Heart left ventricle (tissue), 16 donors: Measurements from ENCODE around the gene SSR2. TPM values are rescaled to one million over a fixed set of nuclear protein-coding genes. Genes with fewer than 3 reads are reported as not detected.

Source experiments
- ATAC-seq, 4 donors: fragments of 200-7000 bp; cut with Tn5 transposase; one replicate each; pipeline ENCODE4 v1.9.1; 2020 to 2022; ENCODE audit warnings: moderate library complexity in 4 of 4, mild to moderate bottlenecking in 3 of 4, moderate number of reproducible peaks in 1 of 4
- DNase-seq, 5 donors: peaks; one replicate each; pipeline ENCODE4 v3.0.0-alpha.2; 2020
- H3K27ac ChIP-seq, 12 donors: fragments of 200-600 bp; sonication (generic) in 4 of 12; one replicate each; pipeline versions ENCODE4 v1.5.0 to v1.8.0; 2016 to 2022; ENCODE audit warnings: mild to moderate bottlenecking in 2 of 12
- H3K27me3 ChIP-seq, 9 donors: fragments of 200-600 bp; sonication (generic) in 2 of 9; one replicate each; pipeline versions ENCODE4 v1.5.1 to v1.8.0; 2016 to 2022; ENCODE audit warnings: mild to moderate bottlenecking in 3 of 9
- H3K36me3 ChIP-seq, 9 donors: fragments of 200-600 bp; sonication (generic) in 2 of 9; one replicate each; pipeline versions ENCODE4 v1.5.0 to v1.8.0; 2018 to 2022; ENCODE audit warnings: mild to moderate bottlenecking in 2 of 9
- H3K4me1 ChIP-seq, 12 donors: fragments of 200-600 bp; sonication (generic) in 4 of 12; one replicate each; pipeline versions ENCODE4 v1.5.0 to v1.8.0; 2016 to 2022; ENCODE audit warnings: mild to moderate bottlenecking in 3 of 12
- H3K4me3 ChIP-seq, 12 donors: fragments of 200-600 bp; sonication (generic) in 4 of 12; one replicate each; pipeline versions ENCODE4 v1.5.0 to v1.8.0; 2017 to 2022; ENCODE audit warnings: mild to moderate bottlenecking in 9 of 12, moderate library complexity in 4 of 12
- H3K9me3 ChIP-seq, 12 donors: fragments of 200-600 bp; sonication (generic) in 4 of 12; one replicate each; pipeline versions ENCODE4 v1.5.0 to v1.8.0; 2016 to 2022; ENCODE audit warnings: mild to moderate bottlenecking in 1 of 12
- POLR2A ChIP-seq, 2 donors: fragments of 450-650 bp; IDR thresholded peaks; one replicate each; pipeline ENCODE4 v1.6.1; 2017; ENCODE audit warnings: antibody characterized with exemption in 2 of 2, mild to moderate bottlenecking in 2 of 2, moderate library complexity in 2 of 2
- WGBS, 4 donors: extraction: QIAGEN DNeasy Blood & Tissue Kit in 2 of 4; methylation state at CpG; one replicate each; pipeline versions ENCODE4 v1.1.5 to v1.1.7; 2013 to 2018; 5-methylcytosine and 5-hydroxymethylcytosine counted together
- intact Hi-C, 10 donors: fragments of 100-400 bp; cut with DNase I; formaldehyde crosslinking; loops; one replicate each; pipeline versions ENCODE4 v1.11.1 to v1.14.2; 2022
- polyA plus RNA-seq, 2 donors: library from polyadenylated mRNA; stranded (reverse); fragments of 200-250 nt; gene quantifications; one replicate each; pipeline ENCODE4 v1.2.3, GENCODE V29; 2013
- total RNA-seq, 9 donors: library from RNA; depleted of rRNA in 2 of 9; stranded (reverse); fragments of >200 nt in 2 of 9; fragmentation: NEBNext Ultra II Directional in 3 of 9; extraction: Animal tissue kit (Norgen Biotek cat#: 25700) in 3 of 9; gene quantifications; one replicate each; pipeline versions ENCODE4 v1.1.0 to v1.2.4, GENCODE V29; 2016 to 2023
- TF ChIP-seq, protein P1 (sequence below), 12 donors: fragments of 200-600 bp; sonication (generic) in 4 of 12; IDR thresholded peaks; one replicate each; pipeline versions ENCODE4 v1.5.0 to v1.8.0; 2018 to 2022; ENCODE audit warnings: antibody characterized with exemption in 12 of 12, mild to moderate bottlenecking in 5 of 12
- donor health status: ischemic (EF 13 %, LVEDD 7.1; RV severe dilation, severe dysfunction).
- donor health status: healthy with polysubstance abuse.
- donor health status: DM: no; HTN: yes; CAD: no.
- donor health status: DM: no; HTN: no; CAD: no.
- donor health status: ischemic (EF 25% LVEDD 6.9; RV normal size, moderate dysfunction).
- donor health status: ischemic (EF 25% LVEDD 5.7; RV mildly dilated, moderate dysfunction).
- donor health status: healthy.
- donor health status: DM: yes; HTN: yes; CAD: no.
- donor health status: ischemic (EF 35%, LVEDD 5.7; RV mildly dilated, moderate dysfunction).
- donor health status: nonischemic (EF 11% LVEDD 7.7; RV severe dilation, severe dysfunction).
- donor health status: DM: yes; HTN: yes; CAD: no.
- donor health status: PGD.
- donor health status: ischemic (EF 29% LVEDD 5.4; RV normal size, mild dysfunction).
- donor health status: nonischemic (EF 23%, LVEDD 6.1; RV moderate dilation, normal function).

Gene SSR2
- total and polyA plus RNA-seq, 11 donors: 63.9 to 282 (median 81.2) TPM

DNA sequence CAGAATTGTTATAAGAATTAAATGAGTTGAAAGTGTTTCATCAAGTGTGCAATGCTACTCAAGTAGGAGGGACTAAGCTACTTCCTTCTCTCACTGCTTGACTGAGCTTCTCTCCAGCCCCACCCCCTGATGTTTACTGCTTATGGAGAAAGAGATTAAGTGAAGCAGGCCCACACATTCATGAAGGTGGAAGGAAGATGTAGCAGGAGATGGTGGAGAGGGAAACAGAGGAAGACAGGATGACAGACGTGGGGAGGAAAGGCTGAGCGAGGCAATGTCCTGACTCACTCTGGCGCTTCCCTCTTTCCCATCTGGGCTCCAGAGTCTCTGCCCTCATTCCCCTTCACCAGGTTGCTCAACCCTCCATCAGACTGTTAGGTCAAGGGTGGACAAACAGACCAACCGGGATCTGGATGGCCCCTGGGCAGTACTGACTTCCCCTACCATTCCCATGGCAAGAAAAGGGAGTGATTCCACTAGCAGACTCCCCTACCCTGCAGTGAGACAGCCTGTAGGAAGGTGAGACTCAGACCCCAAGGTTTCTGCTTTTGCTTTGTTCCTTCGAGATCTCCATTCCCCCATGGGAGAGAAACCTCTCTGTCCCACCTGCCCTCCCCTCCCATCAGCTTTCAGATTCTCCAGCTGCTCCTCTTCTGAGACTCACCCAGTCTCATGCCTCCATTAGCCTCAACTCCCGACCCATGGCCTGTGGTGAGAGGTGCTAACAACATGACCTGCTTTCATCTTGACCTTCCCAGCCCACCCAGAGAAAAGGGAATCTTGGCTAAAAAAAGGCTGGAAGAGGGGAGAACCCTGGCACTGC, 39.3 kb downstream of the SSR2 start:
- intact Hi-C loops: loop anchor here in 2 of 10 donors (2.0 to 10.0 kb wide), 2 partner anchors 43 to 127 kb away; partner anchors contain the start of genes GON4L (in 1 of the 2) and SYT11 (in 1 of the 2)
- H3K27ac ChIP-seq: peak overlapping the region; percentile 91 to 100 (median 98)
- H3K4me1 ChIP-seq: peaks cover 15 to 69% (median 52%) of the 10 kb centered on the region in 12 donors
- no peaks in the 10 kb centered on the region for H3K27me3 ChIP-seq
- 50 to 63% (median 60%) methylated on average over 6 of the region's 6 CpGs for WGBS, 4 donors
- ATAC-seq (no peak), DNase-seq (peak in 2 of 5 donors; percentile 31)
- H3K9me3 ChIP-seq: no peaks in the 10 kb centered on the region
- H3K4me3 ChIP-seq: peak overlapping the region in 10 of 12 donors; percentile 16 to 95 (median 52)
- TF ChIP-seq, protein P1, sequence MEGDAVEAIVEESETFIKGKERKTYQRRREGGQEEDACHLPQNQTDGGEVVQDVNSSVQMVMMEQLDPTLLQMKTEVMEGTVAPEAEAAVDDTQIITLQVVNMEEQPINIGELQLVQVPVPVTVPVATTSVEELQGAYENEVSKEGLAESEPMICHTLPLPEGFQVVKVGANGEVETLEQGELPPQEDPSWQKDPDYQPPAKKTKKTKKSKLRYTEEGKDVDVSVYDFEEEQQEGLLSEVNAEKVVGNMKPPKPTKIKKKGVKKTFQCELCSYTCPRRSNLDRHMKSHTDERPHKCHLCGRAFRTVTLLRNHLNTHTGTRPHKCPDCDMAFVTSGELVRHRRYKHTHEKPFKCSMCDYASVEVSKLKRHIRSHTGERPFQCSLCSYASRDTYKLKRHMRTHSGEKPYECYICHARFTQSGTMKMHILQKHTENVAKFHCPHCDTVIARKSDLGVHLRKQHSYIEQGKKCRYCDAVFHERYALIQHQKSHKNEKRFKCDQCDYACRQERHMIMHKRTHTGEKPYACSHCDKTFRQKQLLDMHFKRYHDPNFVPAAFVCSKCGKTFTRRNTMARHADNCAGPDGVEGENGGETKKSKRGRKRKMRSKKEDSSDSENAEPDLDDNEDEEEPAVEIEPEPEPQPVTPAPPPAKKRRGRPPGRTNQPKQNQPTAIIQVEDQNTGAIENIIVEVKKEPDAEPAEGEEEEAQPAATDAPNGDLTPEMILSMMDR (IDR thresholded peaks at IDR 0.05): no peak
- no peak for TF ChIP-seq POLR2A (IDR thresholded peaks at IDR 0.05)
- no peaks in the 10 kb centered on the region for H3K36me3 ChIP-seq

DNA sequence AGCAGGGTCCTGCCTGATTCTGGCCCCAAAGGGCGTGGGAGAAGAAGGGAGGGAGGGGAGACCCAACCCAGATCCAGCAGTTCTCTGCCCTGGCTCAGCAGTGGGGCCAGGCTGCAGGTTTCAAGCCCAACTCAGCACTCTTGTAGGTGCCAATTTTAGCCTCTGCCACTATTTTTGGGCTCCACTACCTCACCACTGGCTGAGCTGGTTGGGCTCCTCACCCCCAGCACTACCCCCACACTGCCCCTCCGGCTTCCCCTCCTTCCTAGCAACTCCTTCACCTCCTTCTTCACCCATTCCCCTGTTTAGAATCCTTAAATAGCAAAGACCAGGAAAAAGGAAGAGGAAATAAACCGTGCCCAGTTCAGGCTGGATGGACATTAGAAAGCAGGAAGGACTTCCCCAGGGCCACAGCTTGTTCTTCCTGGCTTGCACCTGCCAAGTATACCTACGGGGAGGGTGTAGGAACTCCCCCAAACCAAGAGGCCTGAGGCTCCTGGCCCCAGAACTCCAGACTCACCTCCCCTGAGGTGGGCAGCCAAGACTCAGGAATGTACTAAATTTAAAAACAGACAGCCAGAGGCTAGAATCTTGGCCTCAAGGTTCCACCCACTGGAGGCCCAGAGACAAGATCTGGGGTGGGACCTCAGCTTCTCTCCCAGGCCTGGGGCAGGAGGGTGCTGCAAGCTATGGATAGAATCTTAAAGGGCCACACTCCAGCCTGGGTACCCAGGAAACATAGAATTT, 41.0 kb downstream of the SSR2 start:
- peak; percentile 64 to 84 (median 73) for ATAC-seq
- no peaks in the 10 kb centered on the region for H3K36me3 ChIP-seq
- peak overlapping the region; percentile 65 to 97 (median 86) for H3K4me3 ChIP-seq
- H3K4me1 ChIP-seq: peaks cover 17 to 86% (median 65%) of the 10 kb centered on the region in 12 donors
- intact Hi-C loops: loop anchor here in 7 of 10 donors (1.0 to 10.0 kb wide), 5 partner anchors 17 to 125 kb away; partner anchors contain the start of genes RXFP4 (in 4 of the 7), GON4L (in 1 of the 7), KHDC4 (in 1 of the 7) and SYT11 (in 1 of the 7)
- DNase-seq: peak in 4 of 5 donors; percentile 75 to 83 (median 80)
- H3K9me3 ChIP-seq: no peaks in the 10 kb centered on the region
- no peaks in the 10 kb centered on the region for H3K27me3 ChIP-seq
- peak overlapping the region; percentile 91 to 100 (median 98) for H3K27ac ChIP-seq
- WGBS, 4 donors: 0 to 6% (median 1%) methylated on average over 4 of the region's 4 CpGs
- TF ChIP-seq POLR2A (IDR thresholded peaks at IDR 0.05): peak; percentile 79 to 91
- TF ChIP-seq, protein P1 (IDR thresholded peaks at IDR 0.05): no peak

DNA sequence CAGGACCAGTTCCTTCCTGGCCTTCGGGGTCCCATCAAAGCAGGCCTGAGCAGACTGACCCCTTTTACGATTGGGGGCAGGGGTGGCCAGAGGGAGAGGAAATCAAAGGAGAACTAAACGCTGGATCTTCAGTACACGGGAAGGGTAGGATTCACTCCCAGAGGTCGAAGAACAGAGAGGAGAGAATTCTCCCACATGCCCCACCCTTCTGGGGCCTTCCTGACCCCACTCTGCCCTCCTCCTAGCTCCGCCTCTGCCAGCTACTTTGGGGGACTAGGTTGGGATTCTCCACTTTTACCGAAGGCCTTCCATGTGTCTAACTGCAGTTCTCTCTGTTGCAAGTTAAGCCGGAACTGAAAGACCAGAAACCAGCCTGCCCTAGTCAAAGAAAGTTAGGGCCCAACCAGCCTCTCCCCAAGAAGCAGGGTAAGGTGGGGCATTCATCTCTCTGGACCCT, 41.8 kb downstream of the SSR2 start:
- 0 to 2% (median 1%) methylated on average over 8 of the region's 8 CpGs for WGBS, 4 donors
- Histone ChIP-seq H3K27me3 (no peaks in the 10 kb centered on the region), H3K27ac (peak overlapping the region; percentile 91 to 100 (median 98)), H3K9me3 (no peaks in the 10 kb centered on the region), H3K36me3 (peaks cover 0 to 5% (median 0%) of the 10 kb centered on the region in 9 donors), H3K4me3 (peak overlapping the region; percentile 65 to 97 (median 86)), H3K4me1 (peaks cover 23 to 93% (median 66%) of the 10 kb centered on the region in 12 donors)
- intact Hi-C loops: loop anchor here in 5 of 10 donors (1.0 to 5.0 kb wide), 4 partner anchors 13 to 44 kb away; partner anchors contain the start of genes RXFP4 (in 4 of the 5) and KHDC4 (in 1 of the 5)
- no peak for TF ChIP-seq POLR2A (IDR thresholded peaks at IDR 0.05)
- TF ChIP-seq, protein P1 (IDR thresholded peaks at IDR 0.05): no peak
- ATAC-seq (peak; percentile 16 to 33 (median 30)), DNase-seq (peak in 3 of 5 donors; percentile 47 to 56 (median 49))
